Keratinocyte (primary cell): ENCODE results near the gene ALDOA. TPM values are rescaled to one million over a fixed set of nuclear protein-coding genes. Genes with fewer than 3 reads are reported as not detected.
A peak's percentile ranks its signal among the peaks of the same experiment; 100 is the strongest.

Experiments used
- DNase-seq: peaks from one replicate; pipeline ENCODE4 v3.0.0-alpha.2; 2011; ENCODE audit warnings: low read depth, missing footprints, low spot score
- FAIRE-seq: peaks from 2 replicates; lab custom pipeline; 2011; peaks lifted over from hg19 to GRCh38; lab: Jason Lieb, UNC
- H2AFZ ChIP-seq: 2 replicates; pipeline ENCODE4 v1.6.0; 2012; ENCODE audit warnings: low read length, control low read depth, inconsistent platforms; ENCODE audit not compliant: control insufficient read depth
- H3K27ac ChIP-seq: 2 replicates; pipeline ENCODE4 v1.5.1; 2011; ENCODE audit warnings: low read length; ENCODE audit not compliant: control insufficient read depth, insufficient read depth
- H3K27me3 ChIP-seq: 3 replicates; pipeline ENCODE4 v1.6.0; 2011; ENCODE audit warnings: low read length; ENCODE audit not compliant: control insufficient read depth, insufficient read depth; ENCODE audit errors: extremely low read depth
- H3K36me3 ChIP-seq, 2 experiments: 2 replicates in 1 of 2; 3 replicates in 1 of 2; pipeline ENCODE4 v1.5.1; 2011; ENCODE audit warnings: low read length in 2 of 2, mild to moderate bottlenecking in 1 of 2; ENCODE audit not compliant: control insufficient read depth in 2 of 2, insufficient read depth in 2 of 2; ENCODE audit errors: extremely low read depth in 1 of 2
- H3K4me1 ChIP-seq: 3 replicates; pipeline ENCODE4 v1.5.1; 2011; ENCODE audit warnings: low read length; ENCODE audit not compliant: control insufficient read depth, insufficient read depth; ENCODE audit errors: extremely low read depth
- H3K4me2 ChIP-seq: 3 replicates; pipeline ENCODE4 v1.6.0; 2011; ENCODE audit warnings: low read depth, low read length; ENCODE audit not compliant: control insufficient read depth, insufficient read depth; ENCODE audit errors: extremely low read depth
- H3K4me3 ChIP-seq, 3 experiments: fragments of 200-600 bp in 1 of 3; sonication (generic) in 1 of 3; 2 replicates in 2 of 3; 3 replicates in 1 of 3; pipeline ENCODE4 v1.5.1; 2011 to 2016; ENCODE audit warnings: low read length in 3 of 3, mild to moderate bottlenecking in 3 of 3, control low read depth in 2 of 3, inconsistent platforms in 1 of 3, low read depth in 1 of 3, mixed read lengths in 1 of 3, mixed run types in 1 of 3, moderate library complexity in 1 of 3; ENCODE audit not compliant: control insufficient read depth in 2 of 3, insufficient read depth in 2 of 3; ENCODE audit errors: extremely low read depth in 1 of 3
- H3K79me2 ChIP-seq: 2 replicates; pipeline ENCODE4 v1.6.0; 2012; ENCODE audit warnings: low read length; ENCODE audit not compliant: control insufficient read depth, insufficient read depth
- H3K9ac ChIP-seq: 3 replicates; pipeline ENCODE4 v1.6.0; 2011; ENCODE audit warnings: low read length; ENCODE audit not compliant: control insufficient read depth, insufficient read depth; ENCODE audit errors: extremely low read depth
- H3K9me1 ChIP-seq: 3 replicates; pipeline ENCODE4 v1.6.0; 2011; ENCODE audit warnings: low read length; ENCODE audit not compliant: control insufficient read depth, insufficient read depth; ENCODE audit errors: extremely low read depth
- H3K9me3 ChIP-seq: 2 replicates; pipeline ENCODE4 v1.5.1; 2012; ENCODE audit warnings: low read depth, low read length; ENCODE audit not compliant: control insufficient read depth
- H4K20me1 ChIP-seq: 3 replicates; pipeline ENCODE4 v1.6.0; 2011; ENCODE audit warnings: low read length; ENCODE audit not compliant: control insufficient read depth, insufficient read depth; ENCODE audit errors: extremely low read depth
- CTCF ChIP-seq, 3 experiments: IDR thresholded peaks in 1 of 3; conservative IDR thresholded peaks in 1 of 3; optimal IDR thresholded peaks in 1 of 3; 2 replicates in 2 of 3; 3 replicates in 1 of 3; pipeline versions ENCODE3 to v1.5.1; 2011; ENCODE audit warnings: low read length in 3 of 3, mild to moderate bottlenecking in 3 of 3, moderate library complexity in 2 of 3, control low read depth in 1 of 3, inconsistent platforms in 1 of 3; ENCODE audit not compliant: insufficient read depth in 2 of 3; ENCODE audit errors: extremely low read depth in 1 of 3
- EZH2 ChIP-seq: IDR thresholded peaks from one replicate; pipeline ENCODE4 v1.6.1; 2012; ENCODE audit warnings: inconsistent platforms, mild to moderate bottlenecking, low read length, moderate library complexity
- dilution Hi-C: fragments of 300-500 bp; cut with MboI; formaldehyde crosslinking; loops from one replicate; pipeline ENCODE4 v1.7.0; 2020; ENCODE audit warnings: low sequenced_read_pairs; ENCODE audit not compliant: extremely low pct_ligation_motif_present
- polyA plus RNA-seq, 5 experiments: library from polyadenylated mRNA; depleted of rRNA in 3 of 5; stranded (reverse) in 3 of 5; stranded (forward) in 1 of 5; unstranded in 1 of 5; fragments of >200 nt; gene quantifications; 1 replicate in 1 of 5; 2 replicates in 3 of 5; 3 replicates in 1 of 5; pipeline versions ENCODE4 v1.2.1 to v1.2.3, GENCODE V29; 2011 to 2012; ENCODE audit warnings: missing spikeins in 2 of 5, low read depth in 1 of 5, low replicate concordance in 1 of 5

The ALDOA gene
- polyA plus RNA-seq, 1 donor (not counting 4 experiments of a cell fraction or from before 2014, with no cell fraction given) = 800 TPM

- Histone ChIP-seq H3K9me3 (no peaks in the 10 kb centered on the region), H2AFZ (no peak overlapping the region), H3K9ac (peak overlapping the region; percentile 43), H3K36me3 (peaks cover 0 to 4% of the 10 kb centered on the region in 2 experiments), H3K79me2 (peaks cover 2% of the 10 kb centered on the region), H3K4me1 (peaks cover 27% of the 10 kb centered on the region), H3K9me1 (no peaks in the 10 kb centered on the region), H3K4me2 (peak overlapping the region; percentile 39), H3K27me3 (no peaks in the 10 kb centered on the region), H4K20me1 (no peaks in the 10 kb centered on the region), H3K27ac (peak overlapping the region; percentile 73), H3K4me3 (peak overlapping the region in 1 of 3 experiments; percentile 11)
- dilution Hi-C loops = no loop called here
- DNase-seq (no peak), FAIRE-seq (no peak)
- TF ChIP-seq EZH2 (no peak), CTCF (optimal IDR thresholded peaks at IDR 0.05 in 1 of 3, IDR thresholded peaks at IDR 0.05 in 1 of 3, conservative IDR thresholded peaks at IDR 0.05 in 1 of 3; ENCODE audit: extremely low read depth in 1 of 3, insufficient read depth in 2 of 3, low read length in 3 of 3) (peak; percentile 84 to 92 (median 85))
Measured at GRCh38 chr16:30054959-30055553, 10.5 kb upstream of the ALDOA start.

DNA sequence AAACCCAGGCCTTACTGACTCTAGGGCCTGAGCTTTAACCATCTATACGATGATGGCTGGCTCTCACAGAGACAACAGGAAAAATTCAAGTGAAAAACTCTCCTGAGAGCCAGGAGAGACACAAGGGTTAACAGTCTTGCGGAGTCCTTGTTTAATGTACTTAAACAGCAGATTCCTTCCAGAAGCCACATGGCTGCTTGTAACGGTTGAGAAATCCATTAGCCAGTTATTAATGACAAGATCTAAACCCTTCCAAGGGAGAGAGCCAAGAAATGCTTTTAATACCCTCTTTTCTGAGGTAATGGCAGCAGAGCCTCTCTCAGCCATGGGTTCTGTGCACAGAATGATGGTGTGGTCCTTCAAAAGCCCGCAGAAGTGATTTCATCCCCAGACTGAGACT lies 5.2 kb upstream of the ALDOA start:
- Histone ChIP-seq H3K9me1 (no peaks in the 10 kb centered on the region), H3K4me2 (no peak overlapping the region), H3K9ac (no peak overlapping the region), H3K79me2 (peaks cover 6% of the 10 kb centered on the region), H3K9me3 (no peaks in the 10 kb centered on the region), H3K27ac (no peak overlapping the region), H2AFZ (no peak overlapping the region), H4K20me1 (no peaks in the 10 kb centered on the region), H3K27me3 (no peaks in the 10 kb centered on the region), H3K4me3 (no peak overlapping the region), H3K36me3 (peaks cover 0 to 4% of the 10 kb centered on the region in 2 experiments), H3K4me1 (peaks cover 18% of the 10 kb centered on the region)
- dilution Hi-C loops = no loop called here
- TF ChIP-seq EZH2 (no peak), CTCF (optimal IDR thresholded peaks at IDR 0.05 in 1 of 3, IDR thresholded peaks at IDR 0.05 in 1 of 3, conservative IDR thresholded peaks at IDR 0.05 in 1 of 3; ENCODE audit: extremely low read depth in 1 of 3, insufficient read depth in 2 of 3, low read length in 3 of 3) (no peak)
- no peak for FAIRE-seq
- DNase-seq = no peak
